Measurements from ENCODE around the gene RNF167.

RNF167 gene

GRCh38 chr17:4939796-4940554 is at the start of gene RNF167, which contains the start of gene SLC25A11:
Gene RNF167 (plus strand): TSS chr17:4940268. CDS start chr17:4940910, 642 bp downstream.
Gene SLC25A11 (minus strand): TSS chr17:4940046. CDS start chr17:4939910, 136 bp downstream.
- peak; percentile 97 to 100 (median 100) for DNase-seq

- DNase-seq = no peak
Measured at GRCh38 chr17:4891411-4892410, 48.4 kb upstream of the RNF167 start.

GRCh38 chr17:4892499-4893221 is 47.4 kb upstream of the RNF167 start:
- DNase-seq = no peak

- DNase-seq = no peak
Measured at GRCh38 chr17:4893272-4893671, 46.8 kb upstream of the RNF167 start.

GRCh38 chr17:4893721-4894560 is 46.1 kb upstream of the RNF167 start:
- DNase-seq = no peak

- no peak for DNase-seq
Measured at GRCh38 chr17:4895121-4895520, 44.9 kb upstream of the RNF167 start.

- peak; percentile 62 to 75 (median 67) for DNase-seq
Measured at GRCh38 chr17:4895657-4896331, 44.3 kb upstream of the RNF167 start.

- no peak for DNase-seq
Measured at GRCh38 chr17:4896332-4897197, 43.5 kb upstream of the RNF167 start.

- DNase-seq = no peak
Measured at GRCh38 chr17:4897198-4897687, 42.8 kb upstream of the RNF167 start.

GRCh38 chr17:4897785-4898184 is 42.3 kb upstream of the RNF167 start:
- no peak for DNase-seq

GRCh38 chr17:4898351-4898750 is 41.7 kb upstream of the RNF167 start:
- no peak for DNase-seq

GRCh38 chr17:4898927-4899326 is 41.1 kb upstream of the RNF167 start:
- DNase-seq = no peak

GRCh38 chr17:4899341-4900230 is 40.5 kb upstream of the RNF167 start, which contains the start of gene C17orf107:
Gene C17orf107 (plus strand): TSS chr17:4899536. CDS start chr17:4899763, 227 bp downstream.
- DNase-seq = peak; percentile 100

GRCh38 chr17:4900231-4901107 is 39.6 kb upstream of the RNF167 start:
- DNase-seq = peak; percentile 63 to 70 (median 68)

- no peak for DNase-seq
Measured at GRCh38 chr17:4901108-4901647, 38.9 kb upstream of the RNF167 start.

GRCh38 chr17:4901648-4902344 is 38.3 kb upstream of the RNF167 start:
- DNase-seq = peak; percentile 70 to 83 (median 83)

GRCh38 chr17:4902540-4902939 is 37.5 kb upstream of the RNF167 start:
- DNase-seq = no peak
